Measurements from ENCODE around the gene IMP4. TPM values are rescaled to one million over a fixed set of nuclear protein-coding genes. Genes with fewer than 3 reads are reported as not detected.

The IMP4 gene
- total and polyA plus RNA-seq, 2 of the 13 experiments (the other 11 are each of a cell fraction or from before 2014, with no cell fraction given) = 142 to 158 TPM

- TF ChIP-seq RNF219 (CRISPR knock-in tag; IDR thresholded peaks at IDR 0.05) = peak; percentile 6; the same call in 1 of the 2 replicates
- no peak for TF ChIP-seq ZNF121 (CRISPR knock-in tag; IDR thresholded peaks at IDR 0.05)
- peak; percentile 43; the same call in 1 of the 2 replicates for TF ChIP-seq NFKBIZ (CRISPR knock-in tag; IDR thresholded peaks at IDR 0.05)
- TF ChIP-seq, protein P1, sequence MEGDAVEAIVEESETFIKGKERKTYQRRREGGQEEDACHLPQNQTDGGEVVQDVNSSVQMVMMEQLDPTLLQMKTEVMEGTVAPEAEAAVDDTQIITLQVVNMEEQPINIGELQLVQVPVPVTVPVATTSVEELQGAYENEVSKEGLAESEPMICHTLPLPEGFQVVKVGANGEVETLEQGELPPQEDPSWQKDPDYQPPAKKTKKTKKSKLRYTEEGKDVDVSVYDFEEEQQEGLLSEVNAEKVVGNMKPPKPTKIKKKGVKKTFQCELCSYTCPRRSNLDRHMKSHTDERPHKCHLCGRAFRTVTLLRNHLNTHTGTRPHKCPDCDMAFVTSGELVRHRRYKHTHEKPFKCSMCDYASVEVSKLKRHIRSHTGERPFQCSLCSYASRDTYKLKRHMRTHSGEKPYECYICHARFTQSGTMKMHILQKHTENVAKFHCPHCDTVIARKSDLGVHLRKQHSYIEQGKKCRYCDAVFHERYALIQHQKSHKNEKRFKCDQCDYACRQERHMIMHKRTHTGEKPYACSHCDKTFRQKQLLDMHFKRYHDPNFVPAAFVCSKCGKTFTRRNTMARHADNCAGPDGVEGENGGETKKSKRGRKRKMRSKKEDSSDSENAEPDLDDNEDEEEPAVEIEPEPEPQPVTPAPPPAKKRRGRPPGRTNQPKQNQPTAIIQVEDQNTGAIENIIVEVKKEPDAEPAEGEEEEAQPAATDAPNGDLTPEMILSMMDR (CRISPR knock-in tag; IDR thresholded peaks at IDR 0.05) = peak; percentile 58
- TF ChIP-seq, protein P2, sequence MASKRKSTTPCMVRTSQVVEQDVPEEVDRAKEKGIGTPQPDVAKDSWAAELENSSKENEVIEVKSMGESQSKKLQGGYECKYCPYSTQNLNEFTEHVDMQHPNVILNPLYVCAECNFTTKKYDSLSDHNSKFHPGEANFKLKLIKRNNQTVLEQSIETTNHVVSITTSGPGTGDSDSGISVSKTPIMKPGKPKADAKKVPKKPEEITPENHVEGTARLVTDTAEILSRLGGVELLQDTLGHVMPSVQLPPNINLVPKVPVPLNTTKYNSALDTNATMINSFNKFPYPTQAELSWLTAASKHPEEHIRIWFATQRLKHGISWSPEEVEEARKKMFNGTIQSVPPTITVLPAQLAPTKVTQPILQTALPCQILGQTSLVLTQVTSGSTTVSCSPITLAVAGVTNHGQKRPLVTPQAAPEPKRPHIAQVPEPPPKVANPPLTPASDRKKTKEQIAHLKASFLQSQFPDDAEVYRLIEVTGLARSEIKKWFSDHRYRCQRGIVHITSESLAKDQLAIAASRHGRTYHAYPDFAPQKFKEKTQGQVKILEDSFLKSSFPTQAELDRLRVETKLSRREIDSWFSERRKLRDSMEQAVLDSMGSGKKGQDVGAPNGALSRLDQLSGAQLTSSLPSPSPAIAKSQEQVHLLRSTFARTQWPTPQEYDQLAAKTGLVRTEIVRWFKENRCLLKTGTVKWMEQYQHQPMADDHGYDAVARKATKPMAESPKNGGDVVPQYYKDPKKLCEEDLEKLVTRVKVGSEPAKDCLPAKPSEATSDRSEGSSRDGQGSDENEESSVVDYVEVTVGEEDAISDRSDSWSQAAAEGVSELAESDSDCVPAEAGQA (IDR thresholded peaks at IDR 0.05; ENCODE audit: low read depth) = peak; percentile 37; the same call in 1 of the 2 replicates
- TF ChIP-seq, protein P2 (CRISPR knock-in tag; IDR thresholded peaks at IDR 0.05; ENCODE audit: borderline replicate concordance) = no peak
- TF ChIP-seq SOX13 (IDR thresholded peaks at IDR 0.05) = no peak
- 0 out of 4 replicates have a peak, but pooled peaks of 1 of the 2 experiments have one; percentile 46 for TF ChIP-seq SOX13 (CRISPR knock-in tag; conservative IDR thresholded peaks at IDR 0.05 in 1 of 2, IDR thresholded peaks at IDR 0.05 in 1 of 2)
- TF ChIP-seq, protein P3, sequence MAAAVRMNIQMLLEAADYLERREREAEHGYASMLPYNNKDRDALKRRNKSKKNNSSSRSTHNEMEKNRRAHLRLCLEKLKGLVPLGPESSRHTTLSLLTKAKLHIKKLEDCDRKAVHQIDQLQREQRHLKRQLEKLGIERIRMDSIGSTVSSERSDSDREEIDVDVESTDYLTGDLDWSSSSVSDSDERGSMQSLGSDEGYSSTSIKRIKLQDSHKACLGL (CRISPR knock-in tag; IDR thresholded peaks at IDR 0.05) = peak; percentile 67; the same call in 1 of the 2 replicates
- TF ChIP-seq MYC (CRISPR knock-in tag; IDR thresholded peaks at IDR 0.05; ENCODE audit: borderline replicate concordance) = peak; percentile 77; the same call in 1 of the 2 replicates
- TF ChIP-seq ZNF441 (CRISPR knock-in tag; IDR thresholded peaks at IDR 0.05; ENCODE audit: borderline replicate concordance) = peak; percentile 56; the same call in 1 of the 2 replicates
- TF ChIP-seq ZNF710 (CRISPR knock-in tag; IDR thresholded peaks at IDR 0.05; ENCODE audit: borderline replicate concordance) = peak; percentile 56
- 0 out of 2 replicates have a peak, but pooled peaks have one; percentile 75 for TF ChIP-seq KDM3A (CRISPR knock-in tag; IDR thresholded peaks at IDR 0.05; ENCODE audit: low read depth)
- TF ChIP-seq PPARG (CRISPR knock-in tag; conservative IDR thresholded peaks at IDR 0.05) = peak; percentile 72
- peak; percentile 84 for TF ChIP-seq ZNF331 (CRISPR knock-in tag; IDR thresholded peaks at IDR 0.05)
Measured at GRCh38 chr2:130336877-130337734, 5.6 kb upstream of the IMP4 start (continued).
